Measurements from ENCODE around the gene TMC1.

- TF ChIP-seq POLR2AphosphoS5 (IDR thresholded peaks at IDR 0.05) (no peak), CTCF (IDR thresholded peaks at IDR 0.05) (no peak), POLR2A (IDR thresholded peaks at IDR 0.05) (no peak), EP300 (IDR thresholded peaks at IDR 0.05) (no peak)
Measured at GRCh38 chr9:72649127-72649442, 127.7 kb downstream of the TMC1 start.

Data from suprapubic skin (tissue), 4 donors.